Endothelial cell of umbilical vein (primary cell): ENCODE data around the gene HCAR3. TPM values are rescaled to one million over a fixed set of nuclear protein-coding genes. Genes with fewer than 3 reads are reported as not detected.

ENCODE experiments used
- BruUV-seq: library from RNA; stranded (reverse); fragments of 400-500 nt; replicated peaks from 2 replicates; lab custom pipeline; 2021; lab: Mats Ljungman, UMichigan
- CTCF ChIA-PET: fragments of 300-600, 350-600 bp; sonication (Branson Sonifier 250); formaldehyde crosslinking; loops from one replicate; lab custom pipeline; 2021; ENCODE audit warnings: antibody characterized with exemption, inconsistent platforms; lab: Charles Lee
- POLR2A ChIA-PET: fragments of 300-600, 350-600 bp; sonication (Branson Sonifier 250); formaldehyde crosslinking; loops from one replicate; lab custom pipeline; 2021; ENCODE audit warnings: antibody characterized with exemption, inconsistent platforms; lab: Charles Lee
- DNase-seq: peaks from one replicate; pipeline ENCODE4 v3.0.0-alpha.2; 2011; ENCODE audit warnings: low read depth, low spot score
- FAIRE-seq: peaks from 2 replicates; lab custom pipeline; 2011; peaks lifted over from hg19 to GRCh38; lab: Jason Lieb, UNC
- H2AFZ ChIP-seq: 2 replicates; pipeline ENCODE4 v1.6.0; 2012; ENCODE audit warnings: low read depth, low read length, control low read depth, inconsistent platforms
- H3K27ac ChIP-seq: 2 replicates; pipeline ENCODE4 v1.5.1; 2011; ENCODE audit warnings: low read depth, mild to moderate bottlenecking, control low read depth, low read length, moderate library complexity; ENCODE audit not compliant: insufficient read depth
- H3K27me3 ChIP-seq, 2 experiments: 2 replicates each; pipeline versions ENCODE4 v1.6.0 to v1.6.1; 2011; ENCODE audit warnings: low read length in 2 of 2, mixed read lengths in 1 of 2; ENCODE audit not compliant: control insufficient read depth in 2 of 2, insufficient read depth in 2 of 2
- H3K36me3 ChIP-seq, 2 experiments: 2 replicates in 1 of 2; 3 replicates in 1 of 2; pipeline ENCODE4 v1.5.1; 2011; ENCODE audit warnings: low read length in 2 of 2, mild to moderate bottlenecking in 1 of 2, moderate library complexity in 1 of 2; ENCODE audit not compliant: control insufficient read depth in 2 of 2, insufficient read depth in 2 of 2; ENCODE audit errors: extremely low read depth in 1 of 2
- H3K4me1 ChIP-seq: 3 replicates; pipeline ENCODE4 v1.5.1; 2011; ENCODE audit warnings: mild to moderate bottlenecking, low read length; ENCODE audit not compliant: control insufficient read depth, insufficient read depth; ENCODE audit errors: extremely low read depth
- H3K4me2 ChIP-seq: 2 replicates; pipeline ENCODE4 v1.6.1; 2011; ENCODE audit warnings: low read length, control low read depth, mixed read lengths; ENCODE audit not compliant: insufficient read depth
- H3K4me3 ChIP-seq, 3 experiments: fragments of 200-600 bp in 1 of 3; sonication (generic), shearing (Covaris generic) in 1 of 3; replicated peaks in 1 of 3; 2 replicates each; pipeline ENCODE4 v1.5.1; 2011 to 2016; ENCODE audit warnings: control low read depth in 3 of 3, low read length in 3 of 3, mild to moderate bottlenecking in 2 of 3, inconsistent platforms in 1 of 3, low read depth in 1 of 3, moderate library complexity in 1 of 3; ENCODE audit not compliant: insufficient read depth in 1 of 3
- H3K79me2 ChIP-seq: 2 replicates; pipeline ENCODE4 v1.6.0; 2012; ENCODE audit warnings: low read length, inconsistent platforms; ENCODE audit not compliant: control insufficient read depth, insufficient read depth
- H3K9ac ChIP-seq: replicated peaks from 2 replicates; pipeline ENCODE3; 2011; ENCODE audit warnings: low read length, control low read depth; ENCODE audit not compliant: insufficient read depth; ENCODE audit errors: extremely low read depth
- H3K9me1 ChIP-seq: replicated peaks from 3 replicates; pipeline ENCODE4 v1.6.0; 2011; ENCODE audit warnings: mild to moderate bottlenecking, low read length; ENCODE audit not compliant: control insufficient read depth, insufficient read depth; ENCODE audit errors: extremely low read depth
- H3K9me3 ChIP-seq: replicated peaks from 2 replicates; pipeline ENCODE4 v1.5.1; 2012; ENCODE audit warnings: low read length, inconsistent platforms; ENCODE audit not compliant: control insufficient read depth, insufficient read depth
- H4K20me1 ChIP-seq: replicated peaks from 2 replicates; pipeline ENCODE3; 2011; ENCODE audit warnings: mild to moderate bottlenecking, low read length; ENCODE audit not compliant: control insufficient read depth, insufficient read depth; ENCODE audit errors: extremely low read depth
- CTCF ChIP-seq, 2 donors: IDR thresholded peaks; 1 replicate in 1 of 2; 2 replicates in 1 of 2; pipeline ENCODE4 v1.5.1; 2011; ENCODE audit warnings: low read length in 2 of 2, mild to moderate bottlenecking in 2 of 2, moderate library complexity in 2 of 2, control low read depth in 1 of 2, inconsistent platforms in 1 of 2, low read depth in 1 of 2; ENCODE audit not compliant: insufficient read depth in 1 of 2; ENCODE audit errors: extremely low read depth in 1 of 2
- EZH2 ChIP-seq: IDR thresholded peaks from 2 replicates; pipeline ENCODE4 v1.6.1; 2012; ENCODE audit warnings: borderline replicate concordance, low read depth, mild to moderate bottlenecking, moderate library complexity, low read length, inconsistent platforms; ENCODE audit not compliant: severe bottlenecking
- FOS ChIP-seq: IDR thresholded peaks from 2 replicates; pipeline ENCODE4 v1.6.1; 2011; ENCODE audit warnings: mild to moderate bottlenecking, low read length, moderate library complexity, borderline replicate concordance; ENCODE audit not compliant: insufficient read depth
- GATA2 ChIP-seq: IDR thresholded peaks from 2 replicates; pipeline ENCODE4 v1.7.0; 2011; ENCODE audit warnings: low read depth, mild to moderate bottlenecking, moderate library complexity, mixed read lengths, low read length; ENCODE audit not compliant: insufficient read length, insufficient read depth
- JUN ChIP-seq: IDR thresholded peaks from 2 replicates; pipeline ENCODE4 v1.6.1; 2011; ENCODE audit warnings: borderline replicate concordance, low read depth; ENCODE audit not compliant: insufficient read length, insufficient read depth
- MAX ChIP-seq: IDR thresholded peaks from 2 replicates; pipeline ENCODE4 v1.6.1; 2011; ENCODE audit not compliant: insufficient read depth, insufficient read length
- MYC ChIP-seq: IDR thresholded peaks from one replicate; pipeline ENCODE4 v1.6.1; 2011; ENCODE audit warnings: mild to moderate bottlenecking, low read depth, low read length
- POLR2A ChIP-seq: IDR thresholded peaks from 2 replicates; pipeline ENCODE4 v1.6.1; 2012; ENCODE audit warnings: low read depth, mild to moderate bottlenecking, control low read depth, low read length
- POLR2AphosphoS5 ChIP-seq: IDR thresholded peaks from 2 replicates; pipeline ENCODE4 v1.6.1; 2012; ENCODE audit warnings: low read depth, mild to moderate bottlenecking, control low read depth, low read length, moderate library complexity; ENCODE audit not compliant: insufficient read depth
- dilution Hi-C: fragments of 300-500 bp; cut with MboI; formaldehyde crosslinking; loops from one replicate; pipeline ENCODE4 v1.15.0; 2019; ENCODE audit warnings: low sequenced_read_pairs; ENCODE audit not compliant: extremely low pct_ligation_motif_present
- intact Hi-C: fragments of 100-400 bp; cut with micrococcal nuclease; formaldehyde crosslinking; loops from one replicate; pipeline ENCODE4 v1.10.0; 2022
- polyA plus RNA-seq, 4 experiments: library from polyadenylated mRNA; depleted of rRNA in 3 of 4; stranded (reverse) in 3 of 4; unstranded in 1 of 4; fragments of >200 nt; gene quantifications; 2 replicates each; pipeline versions ENCODE4 v1.2.1 to v1.2.3, GENCODE V29; 2011 to 2012; ENCODE audit warnings: missing spikeins in 1 of 4
- total RNA-seq: library from RNA; stranded (reverse); gene quantifications from 2 replicates; pipeline ENCODE4 v1.2.3, GENCODE V29; 2021

HCAR3 gene
- total and polyA plus RNA-seq, 2 donors (not counting 3 experiments of a cell fraction or from before 2014, with no cell fraction given) = 0.06 TPM; not detected in 1

GRCh38 chr12:122687086-122687485 is 29.5 kb downstream of the HCAR3 start:
- Histone ChIP-seq H3K27ac (no peak overlapping the region), H3K9me3 (no peaks in the 10 kb centered on the region), H3K4me3 (no peak overlapping the region), H4K20me1 (no peaks in the 10 kb centered on the region), H3K4me1 (no peaks in the 10 kb centered on the region), H3K9ac (no peak overlapping the region), H3K27me3 (no peaks in the 10 kb centered on the region), H3K79me2 (no peaks in the 10 kb centered on the region), H3K36me3 (no peaks in the 10 kb centered on the region), H2AFZ (no peak overlapping the region), H3K4me2 (no peak overlapping the region), H3K9me1 (no peaks in the 10 kb centered on the region)
- dilution Hi-C loops (no loop called here), intact Hi-C loops (no loop called here)
- CTCF ChIA-PET = no interaction called here
- DNase-seq (no peak), FAIRE-seq (no peak)
- TF ChIP-seq MAX (no peak), POLR2A (no peak), JUN (no peak), MYC (no peak), GATA2 (no peak), POLR2AphosphoS5 (no peak), FOS (no peak), EZH2 (no peak)
- POLR2A ChIA-PET = no interaction called here
- no TSS peak for BruUV-seq

GRCh38 chr12:122686538-122686937 is 30.1 kb downstream of the HCAR3 start:
- no peaks in the 10 kb centered on the region for H3K4me1 ChIP-seq
- no TSS peak for BruUV-seq
- no peak for DNase-seq
- no peaks in the 10 kb centered on the region for H3K79me2 ChIP-seq
- intact Hi-C loops (no loop called here), dilution Hi-C loops (no loop called here)
- FAIRE-seq = no peak
- H3K9me3 ChIP-seq = no peaks in the 10 kb centered on the region
- H3K36me3 ChIP-seq = no peaks in the 10 kb centered on the region
- H2AFZ ChIP-seq = no peak overlapping the region
- POLR2A ChIA-PET = no interaction called here
- no peak overlapping the region for H3K9ac ChIP-seq
- no peak overlapping the region for H3K4me3 ChIP-seq
- no peaks in the 10 kb centered on the region for H3K27me3 ChIP-seq
- H3K27ac ChIP-seq = no peak overlapping the region
- TF ChIP-seq MYC (no peak), FOS (no peak), MAX (no peak), JUN (no peak), POLR2AphosphoS5 (no peak), CTCF (IDR thresholded peaks at IDR 0.05; ENCODE audit: extremely low read depth in 1 of 2, insufficient read depth in 1 of 2, low read depth in 1 of 2, low read length in 2 of 2) (no peak), GATA2 (no peak), POLR2A (no peak), EZH2 (no peak)
- H3K9me1 ChIP-seq = no peaks in the 10 kb centered on the region
- no peaks in the 10 kb centered on the region for H4K20me1 ChIP-seq
- CTCF ChIA-PET = no interaction called here
- no peak overlapping the region for H3K4me2 ChIP-seq
